SIG-M5 (cell line): Measurements from ENCODE around the gene SELENON.
"Not testable (repeated sequence)": the region's sequence is repeated elsewhere in the genome, so short reads cannot be mapped to it uniquely, and the experiment has no call there.

Experiments used
- DNase-seq: peaks from one replicate; lab custom pipeline; 2025; lab: John Stamatoyannopoulos, UW

Gene SELENON

GRCh38 chr1:25831569-25832196 is 31.7 kb downstream of the SELENON start:
- DNase-seq: no peak

DNA sequence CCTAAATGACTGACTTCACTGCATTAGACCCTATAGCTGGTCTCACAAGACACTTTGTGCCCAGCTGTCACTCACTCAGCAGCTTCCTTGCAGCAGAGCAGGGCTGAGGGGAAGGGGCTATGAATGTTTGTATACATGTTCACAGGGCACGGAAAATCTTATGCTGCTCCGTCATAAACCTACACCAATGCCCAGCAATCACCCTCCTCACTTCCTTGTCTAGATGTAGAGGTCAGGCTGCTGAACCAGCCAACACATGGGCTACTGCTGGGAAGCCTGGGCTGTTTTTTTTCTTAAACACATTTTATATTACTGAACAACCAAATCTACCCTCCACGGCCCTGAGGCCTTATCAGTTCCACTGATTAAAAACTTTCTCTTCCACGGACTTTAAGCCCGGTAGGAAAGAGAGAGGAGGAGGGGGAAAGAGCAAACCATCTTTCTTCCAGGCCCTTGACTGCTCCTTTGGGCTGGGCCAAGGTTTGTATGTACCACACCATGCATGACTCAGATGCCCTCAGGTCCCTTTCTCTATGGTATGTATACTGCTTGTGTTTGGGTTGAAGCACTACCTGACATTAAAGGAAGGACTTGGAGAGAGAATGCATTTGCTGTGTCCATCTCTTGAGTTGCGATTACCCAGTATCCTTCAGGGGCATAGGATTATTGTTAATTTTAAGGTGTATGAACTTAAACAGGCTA is 32.5 kb downstream of the SELENON start:
- DNase-seq: no peak

DNA sequence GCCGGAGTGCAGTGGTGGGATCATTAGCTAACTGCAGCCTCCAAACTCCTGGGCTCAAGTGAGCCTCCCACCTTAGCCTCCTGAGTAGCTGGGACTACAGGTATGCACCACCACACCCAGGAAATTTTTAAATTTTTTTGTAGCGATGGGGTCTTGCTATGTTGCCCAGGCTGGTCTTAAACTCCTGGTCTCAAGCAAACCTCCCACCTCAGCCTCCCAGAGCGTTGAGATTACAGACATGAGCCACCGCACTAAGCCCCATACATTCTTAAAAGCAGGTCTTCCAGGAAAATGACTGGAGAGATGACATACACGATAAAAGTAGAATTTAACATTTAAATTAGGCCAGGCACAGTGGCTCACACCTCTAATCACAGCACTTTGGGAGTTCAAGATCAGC is 33.2 kb downstream of the SELENON start:
- DNase-seq: no peak

DNA sequence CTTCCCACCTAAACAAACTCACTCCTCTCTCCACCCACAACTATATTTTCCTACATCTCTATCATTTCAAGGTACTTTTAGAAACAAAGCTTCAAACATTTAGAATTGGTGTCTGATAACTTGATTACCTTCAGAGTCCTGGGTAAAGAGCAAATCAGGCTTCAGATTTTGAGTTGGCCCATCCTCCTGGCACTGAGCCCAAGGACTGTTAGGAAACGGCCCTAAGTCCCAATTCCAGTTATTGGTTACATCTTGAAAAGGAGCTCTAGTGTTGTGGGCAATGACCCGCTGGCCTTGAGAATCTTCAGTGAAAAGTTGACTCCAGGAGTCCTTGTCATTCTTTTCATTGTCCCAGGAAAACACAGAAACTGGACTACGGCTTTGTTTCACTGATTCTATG is 34.9 kb downstream of the SELENON start:
- no peak for DNase-seq

DNA sequence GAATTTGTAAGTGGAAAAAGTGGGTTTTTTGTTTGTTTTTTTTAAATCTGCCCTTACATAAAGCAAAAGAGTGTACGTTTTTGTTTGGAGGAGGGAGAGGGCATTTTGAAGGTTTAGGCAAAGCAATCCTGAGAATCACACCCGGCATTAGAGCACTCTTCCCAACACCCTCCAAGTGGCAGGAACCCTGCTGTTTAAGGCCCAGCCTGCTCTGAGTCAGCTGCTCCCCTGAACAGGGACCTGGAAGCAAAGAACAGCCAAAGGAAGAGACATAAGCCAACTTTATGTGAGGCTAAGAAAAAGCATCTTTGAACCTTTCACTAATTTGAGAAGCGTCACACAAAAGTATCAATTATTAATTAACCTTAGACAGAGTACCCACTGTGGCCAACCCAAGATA is 36.7 kb downstream of the SELENON start:
- no peak for DNase-seq

DNA sequence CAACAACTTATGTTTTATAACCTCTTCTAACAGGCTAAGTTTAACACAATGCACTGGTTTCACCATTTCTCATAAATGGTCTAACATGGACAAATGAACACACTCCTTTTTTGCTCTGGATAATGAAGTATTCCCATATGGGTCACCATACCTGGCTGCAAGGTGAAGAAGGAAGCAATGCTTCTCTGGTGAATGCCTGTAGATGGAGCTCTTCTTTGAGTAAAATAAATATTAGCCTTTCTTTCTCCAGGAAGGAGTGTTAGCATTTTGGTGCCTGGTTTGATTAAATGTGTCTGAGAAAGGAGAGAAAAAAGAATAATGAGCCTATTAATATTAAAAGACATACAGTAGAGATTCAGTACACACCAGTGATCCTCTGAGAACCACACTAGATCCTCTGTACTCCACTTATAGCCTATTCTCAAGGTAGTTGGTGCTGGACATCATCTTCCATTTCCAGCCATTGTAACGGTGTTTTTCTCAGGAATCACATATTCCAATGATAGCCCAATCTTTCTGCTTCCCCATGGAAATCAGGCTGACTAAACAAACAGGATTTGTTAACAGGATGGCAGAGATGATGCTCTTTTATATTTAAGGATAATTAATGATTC is 37.4 kb downstream of the SELENON start:
- no peak for DNase-seq

DNA sequence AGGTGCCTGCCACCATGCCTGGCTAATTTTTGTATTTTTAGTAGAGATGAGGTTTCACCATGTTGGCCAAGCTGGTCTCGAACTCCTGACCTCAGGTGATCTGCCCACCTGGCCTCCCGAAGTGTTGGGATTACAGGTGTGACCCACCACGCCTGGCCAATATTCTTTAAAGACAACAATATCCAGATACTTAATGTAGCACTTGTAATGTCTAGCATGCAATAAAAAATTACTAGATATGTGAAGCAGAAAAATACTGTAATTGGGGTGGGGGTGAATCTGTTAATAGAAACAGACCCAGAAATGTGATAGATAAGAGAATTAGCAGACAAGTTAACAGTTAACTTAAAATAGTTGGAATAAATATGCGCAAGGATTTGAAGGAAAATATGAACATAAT is 39.8 kb downstream of the SELENON start:
- not testable (repeated sequence) for DNase-seq

DNA sequence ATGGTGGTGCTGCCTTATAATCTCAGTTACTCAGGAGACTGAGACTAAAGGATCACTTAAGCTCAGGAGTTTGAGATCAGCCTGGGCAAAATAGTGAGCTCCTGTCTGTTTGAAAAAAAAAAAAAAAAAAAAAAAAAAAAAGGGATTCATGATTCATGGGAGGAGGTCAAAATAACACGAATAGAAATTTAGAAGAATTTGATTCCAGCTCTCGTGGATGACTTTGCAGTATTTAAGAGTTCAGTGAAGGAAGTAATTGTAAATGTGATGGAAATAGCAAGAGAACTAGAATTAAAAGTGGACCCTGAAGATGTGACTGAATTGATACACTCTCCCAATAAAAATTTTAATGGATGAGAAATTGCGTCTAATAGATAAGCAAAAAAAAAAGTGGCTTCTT is 43.5 kb downstream of the SELENON start:
- no peak for DNase-seq

- DNase-seq: no peak
These were observed 44.7 kb downstream of the SELENON start for GRCh38 chr1:25844536-25845337.

GRCh38 chr1:25845664-25846063 is 45.7 kb downstream of the SELENON start:
- no peak for DNase-seq

DNA sequence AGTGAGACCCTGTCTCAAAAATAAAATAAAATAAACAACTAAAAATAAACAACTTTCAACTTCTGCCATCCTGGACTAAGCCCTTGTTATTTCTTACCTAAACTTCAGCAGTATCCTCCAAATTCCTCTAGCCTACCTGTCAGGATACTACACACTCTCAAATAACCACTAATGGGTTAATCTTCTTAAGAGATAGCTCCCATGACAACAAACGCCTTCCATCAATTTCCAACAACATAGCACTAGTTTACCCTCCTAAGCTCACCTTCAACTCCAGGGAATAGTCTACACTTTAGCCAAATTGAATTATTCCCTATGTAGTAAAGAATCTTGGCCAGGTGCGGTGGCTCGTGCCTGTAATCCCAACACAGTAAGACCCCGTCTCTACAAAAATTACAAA is 47.9 kb downstream of the SELENON start:
- DNase-seq: no peak

- no peak for DNase-seq
These were observed 48.5 kb downstream of the SELENON start for GRCh38 chr1:25848531-25848930.

GRCh38 chr1:25854554-25854953 is 54.6 kb downstream of the SELENON start:
- DNase-seq: no peak

GRCh38 chr1:25856856-25857255 is 56.9 kb downstream of the SELENON start:
- DNase-seq: no peak

GRCh38 chr1:25858494-25858893 is 58.5 kb downstream of the SELENON start:
- DNase-seq: peak; percentile 14

GRCh38 chr1:25858906-25859789 is 59.2 kb downstream of the SELENON start, which contains the start of gene AUNIP:
Gene AUNIP, minus strand, starts transcription at chr1:25859457. Its CDS starts 100 bp downstream, at chr1:25859357.
- DNase-seq: no peak

GRCh38 chr1:25861316-25862286 is 61.6 kb downstream of the SELENON start:
- DNase-seq: no peak

- no peak for DNase-seq
These were observed 62.9 kb downstream of the SELENON start for GRCh38 chr1:25862785-25863485.

DNA sequence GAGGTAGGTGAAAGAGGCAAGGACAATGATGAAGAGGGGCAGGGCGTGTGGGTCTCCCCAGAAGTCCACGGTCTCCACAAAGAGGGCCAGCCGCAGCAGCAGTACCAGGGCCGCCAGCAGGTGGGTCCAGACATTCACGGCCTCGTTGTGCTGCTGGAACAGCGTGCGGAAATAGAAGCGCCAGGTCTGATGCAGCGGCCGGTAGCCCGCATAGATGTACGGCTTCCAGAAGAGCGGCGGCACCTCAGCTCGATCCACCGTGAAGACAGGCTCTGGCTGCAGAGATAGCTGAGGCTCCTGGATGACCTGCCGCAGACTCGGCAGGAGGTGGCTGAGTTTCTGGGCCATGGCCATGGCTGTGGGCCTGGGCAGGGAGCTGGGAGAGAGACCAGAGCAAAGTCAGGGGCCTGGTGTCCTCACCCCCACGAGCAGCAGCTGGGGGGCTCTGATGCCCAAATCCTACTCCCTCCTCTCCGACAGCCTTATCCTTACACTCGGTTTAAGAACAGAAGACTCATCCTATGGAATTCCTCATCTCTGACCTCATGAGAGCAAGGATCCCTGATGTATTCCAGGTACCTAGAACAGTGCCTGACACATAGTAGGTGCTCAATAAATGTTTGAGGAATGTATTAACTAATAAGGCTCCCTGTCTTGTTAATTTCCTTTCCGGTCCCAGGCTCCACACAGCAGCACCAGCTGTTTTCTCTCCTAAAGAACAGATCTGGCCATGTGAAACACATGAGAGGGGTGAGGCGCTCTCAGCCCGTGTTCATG is 63.7 kb downstream of the SELENON start:
- DNase-seq: no peak
